IPS-15b (cell line): Measurements from ENCODE around the gene PLA2G4E.

Experiments
- H3K27me3 ChIP-seq: one replicate; pipeline ENCODE4 v1.6.1; 2013; ENCODE audit warnings: low read length; ENCODE audit not compliant: control insufficient read depth, insufficient read depth
- H3K36me3 ChIP-seq: one replicate; pipeline ENCODE4 v1.6.1; 2013; ENCODE audit warnings: low read length; ENCODE audit not compliant: control insufficient read depth, insufficient read depth
- H3K4me1 ChIP-seq: one replicate; pipeline ENCODE4 v1.6.1; 2013; ENCODE audit warnings: mild to moderate bottlenecking, low read length; ENCODE audit not compliant: control insufficient read depth, insufficient read depth
- H3K4me3 ChIP-seq: one replicate; pipeline ENCODE4 v1.5.1; 2013; ENCODE audit warnings: low read depth, low read length
- H3K9ac ChIP-seq: one replicate; pipeline ENCODE4 v1.6.1; 2013; ENCODE audit warnings: low read depth, mild to moderate bottlenecking, low read length
- H3K9me3 ChIP-seq: one replicate; pipeline ENCODE4 v1.6.1; 2013; ENCODE audit warnings: mild to moderate bottlenecking, low read length; ENCODE audit not compliant: control insufficient read depth, insufficient read depth

PLA2G4E gene

GRCh38 chr15:41942886-41943285 is 78.0 kb downstream of the PLA2G4E start:
- Histone ChIP-seq H3K27me3 (no peaks in the 10 kb centered on the region), H3K9me3 (no peaks in the 10 kb centered on the region), H3K4me1 (no peaks in the 10 kb centered on the region), H3K4me3 (no peak overlapping the region), H3K9ac (no peak overlapping the region), H3K36me3 (peaks cover 3% of the 10 kb centered on the region)

- Histone ChIP-seq H3K4me1 (no peaks in the 10 kb centered on the region), H3K4me3 (no peak overlapping the region), H3K36me3 (peaks cover 3% of the 10 kb centered on the region), H3K9ac (no peak overlapping the region), H3K27me3 (no peaks in the 10 kb centered on the region), H3K9me3 (no peaks in the 10 kb centered on the region)
These were observed 79.0 kb downstream of the PLA2G4E start for GRCh38 chr15:41941644-41942415.

DNA sequence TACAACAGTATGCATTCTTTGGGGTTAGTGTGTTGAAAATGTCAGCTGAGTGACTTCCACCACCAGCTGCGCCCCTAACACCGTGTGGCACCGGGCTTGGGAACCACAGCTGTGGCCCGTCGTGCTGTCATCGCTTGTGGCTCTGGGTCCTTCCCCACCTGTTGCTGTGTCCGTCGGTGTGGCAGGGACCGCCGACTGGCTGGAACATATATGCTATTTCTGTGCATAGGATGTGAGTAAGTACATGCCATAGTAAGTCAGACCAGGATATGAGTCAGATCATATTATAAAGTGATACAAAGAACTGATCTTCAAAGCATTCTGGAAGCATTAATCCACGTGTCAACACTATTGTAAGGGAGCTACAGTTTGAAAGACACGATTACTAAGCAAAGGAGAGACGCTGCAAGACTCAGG is 80.4 kb downstream of the PLA2G4E start:
- H3K4me3 ChIP-seq = no peak overlapping the region
- H3K4me1 ChIP-seq = no peaks in the 10 kb centered on the region
- no peaks in the 10 kb centered on the region for H3K9me3 ChIP-seq
- no peak overlapping the region for H3K9ac ChIP-seq
- peaks cover 3% of the 10 kb centered on the region for H3K36me3 ChIP-seq
- H3K27me3 ChIP-seq = no peaks in the 10 kb centered on the region

- H3K4me3 ChIP-seq = no peak overlapping the region
- H3K4me1 ChIP-seq = peaks cover 2% of the 10 kb centered on the region
- H3K9ac ChIP-seq = no peak overlapping the region
- no peaks in the 10 kb centered on the region for H3K9me3 ChIP-seq
- H3K27me3 ChIP-seq = no peaks in the 10 kb centered on the region
- H3K36me3 ChIP-seq = peaks cover 3% of the 10 kb centered on the region
These were observed 80.9 kb downstream of the PLA2G4E start for GRCh38 chr15:41939986-41940385.

DNA sequence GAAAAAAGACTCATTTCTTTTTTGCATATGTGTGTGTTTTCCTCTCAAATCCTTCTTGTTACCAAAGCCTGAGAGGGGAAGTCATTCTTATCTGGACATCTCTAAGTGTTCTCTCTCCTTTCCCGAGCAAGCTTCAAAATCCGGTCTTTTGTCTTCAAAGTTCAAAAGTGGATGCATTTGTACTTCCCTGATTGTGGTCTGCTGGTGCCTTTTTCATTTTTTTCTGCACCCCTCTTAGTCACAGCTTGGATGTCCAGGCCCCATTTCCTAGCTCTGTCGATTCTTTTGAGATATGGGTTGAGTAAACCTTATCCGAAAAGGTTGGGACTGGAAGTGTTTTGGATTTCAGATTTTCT is 83.3 kb downstream of the PLA2G4E start:
- Histone ChIP-seq H3K9ac (no peak overlapping the region), H3K4me1 (peaks cover 13% of the 10 kb centered on the region)

GRCh38 chr15:41936649-41937567 is 83.9 kb downstream of the PLA2G4E start:
- Histone ChIP-seq H3K27me3 (no peaks in the 10 kb centered on the region), H3K9ac (no peak overlapping the region), H3K4me3 (no peak overlapping the region), H3K4me1 (peaks cover 13% of the 10 kb centered on the region), H3K9me3 (no peaks in the 10 kb centered on the region), H3K36me3 (peaks cover 9% of the 10 kb centered on the region)

More for the DNA sequence above, 83.3 kb downstream of the PLA2G4E start:
- Histone ChIP-seq H3K9me3 (no peaks in the 10 kb centered on the region), H3K27me3 (no peaks in the 10 kb centered on the region), H3K36me3 (peaks cover 5% of the 10 kb centered on the region), H3K4me3 (no peak overlapping the region)

DNA sequence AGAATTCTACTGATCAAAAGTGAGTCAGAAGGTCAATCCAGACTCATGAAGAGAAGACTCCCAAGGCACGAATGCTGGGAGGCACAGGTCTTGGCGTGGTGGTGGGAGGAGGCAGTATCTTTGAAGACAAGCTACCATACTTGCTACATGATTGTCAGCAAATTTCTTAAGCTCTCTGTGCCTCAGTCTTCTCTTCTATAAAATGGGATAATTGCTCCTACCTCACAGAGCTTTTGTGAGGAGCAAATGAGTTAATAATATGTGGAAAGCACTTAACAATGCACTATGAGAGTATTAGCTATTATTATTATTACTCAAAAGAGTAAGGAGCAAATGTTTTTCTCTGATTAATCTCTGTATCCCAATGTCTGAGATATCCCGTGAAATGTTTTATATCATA is 84.7 kb downstream of the PLA2G4E start:
- Histone ChIP-seq H3K27me3 (no peaks in the 10 kb centered on the region), H3K9ac (no peak overlapping the region), H3K4me3 (no peak overlapping the region), H3K4me1 (peaks cover 13% of the 10 kb centered on the region), H3K9me3 (no peaks in the 10 kb centered on the region), H3K36me3 (peaks cover 9% of the 10 kb centered on the region)

DNA sequence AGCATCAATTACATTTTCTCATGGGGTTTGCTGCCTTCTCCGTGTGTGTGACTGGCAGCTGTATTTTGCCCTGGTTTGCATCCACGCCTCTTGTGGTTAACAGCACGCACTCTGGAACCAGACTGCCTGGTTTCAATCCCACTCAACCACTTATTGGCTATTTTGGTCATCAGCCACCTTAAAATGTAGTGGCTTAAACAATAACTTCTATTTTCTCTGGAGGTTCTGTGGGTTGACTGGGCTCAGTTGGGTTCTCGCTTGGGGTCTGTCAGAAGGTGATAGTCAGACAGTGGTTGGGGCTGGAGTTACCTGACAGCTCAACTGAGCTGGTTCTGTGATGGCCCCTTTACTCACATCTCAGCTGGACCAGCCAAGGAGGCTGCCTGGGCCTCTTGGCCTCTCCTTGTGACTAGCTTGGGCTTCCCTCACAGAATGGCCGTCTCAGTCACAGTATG is 85.2 kb downstream of the PLA2G4E start:
- peaks cover 8% of the 10 kb centered on the region for H3K36me3 ChIP-seq
- H3K4me1 ChIP-seq = peaks cover 13% of the 10 kb centered on the region
- no peaks in the 10 kb centered on the region for H3K27me3 ChIP-seq
- no peaks in the 10 kb centered on the region for H3K9me3 ChIP-seq
- no peak overlapping the region for H3K9ac ChIP-seq
- H3K4me3 ChIP-seq = no peak overlapping the region

- H3K4me3 ChIP-seq = no peak overlapping the region
- H3K9ac ChIP-seq = no peak overlapping the region
- H3K4me1 ChIP-seq = peaks cover 13% of the 10 kb centered on the region
- H3K27me3 ChIP-seq = no peaks in the 10 kb centered on the region
- H3K36me3 ChIP-seq = peaks cover 6% of the 10 kb centered on the region
- no peaks in the 10 kb centered on the region for H3K9me3 ChIP-seq
These were observed 86.0 kb downstream of the PLA2G4E start for GRCh38 chr15:41934843-41935242.

DNA sequence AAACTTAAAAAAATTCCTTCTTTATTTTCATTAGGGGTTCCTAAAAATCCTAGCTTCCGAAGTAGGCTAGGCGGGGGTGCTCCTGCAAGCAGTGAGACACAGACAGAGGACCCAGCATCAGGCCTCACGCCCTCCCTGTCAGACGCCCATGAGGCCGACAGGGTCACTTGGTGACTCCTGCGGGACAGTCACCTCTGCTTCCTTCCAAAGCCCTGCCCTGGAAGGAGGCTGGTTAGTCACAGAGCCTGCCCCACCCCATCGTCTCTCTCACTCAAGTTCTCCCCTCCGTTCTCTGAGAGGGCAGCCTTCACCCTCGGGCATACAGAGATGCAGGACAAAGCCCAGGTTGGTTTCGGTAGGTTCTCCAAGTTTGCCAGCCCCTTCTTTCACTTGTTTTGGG is 87.1 kb downstream of the PLA2G4E start:
- Histone ChIP-seq H3K27me3 (no peaks in the 10 kb centered on the region), H3K36me3 (peaks cover 6% of the 10 kb centered on the region), H3K9me3 (no peaks in the 10 kb centered on the region), H3K4me1 (peaks cover 18% of the 10 kb centered on the region), H3K4me3 (no peak overlapping the region), H3K9ac (no peak overlapping the region)

DNA sequence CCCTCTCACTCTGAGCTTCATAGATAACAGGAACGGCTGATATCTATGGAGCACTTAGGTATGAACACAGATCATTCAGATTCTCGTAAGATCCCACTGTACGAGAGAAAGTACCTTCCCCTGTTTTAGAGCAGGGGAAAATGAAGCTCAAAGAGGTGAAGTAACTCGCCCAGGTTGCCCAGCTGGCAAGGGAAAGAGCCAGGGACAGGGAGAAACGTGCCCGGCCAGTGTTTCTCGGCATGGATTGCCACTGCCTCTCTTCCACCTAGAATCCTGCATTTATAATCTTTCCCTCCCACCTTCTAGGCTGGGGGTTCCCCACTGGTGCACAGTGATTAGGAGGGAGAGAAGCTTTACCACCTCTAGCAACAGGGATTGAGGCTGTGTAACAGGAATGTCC is 87.5 kb downstream of the PLA2G4E start:
- Histone ChIP-seq H3K9me3 (no peaks in the 10 kb centered on the region), H3K9ac (no peak overlapping the region), H3K27me3 (no peaks in the 10 kb centered on the region), H3K36me3 (peaks cover 6% of the 10 kb centered on the region), H3K4me3 (no peak overlapping the region), H3K4me1 (peaks cover 20% of the 10 kb centered on the region)
